LNCAP (cell line): ENCODE results near the gene MORC1.

ENCODE experiments used
- TF ChIP-seq, protein P1 (sequence below): fragments of 450-650 bp; IDR thresholded peaks from 2 replicates; pipeline ENCODE4 v1.5.1; 2017; ENCODE audit warnings: mild to moderate bottlenecking

Gene MORC1

DNA sequence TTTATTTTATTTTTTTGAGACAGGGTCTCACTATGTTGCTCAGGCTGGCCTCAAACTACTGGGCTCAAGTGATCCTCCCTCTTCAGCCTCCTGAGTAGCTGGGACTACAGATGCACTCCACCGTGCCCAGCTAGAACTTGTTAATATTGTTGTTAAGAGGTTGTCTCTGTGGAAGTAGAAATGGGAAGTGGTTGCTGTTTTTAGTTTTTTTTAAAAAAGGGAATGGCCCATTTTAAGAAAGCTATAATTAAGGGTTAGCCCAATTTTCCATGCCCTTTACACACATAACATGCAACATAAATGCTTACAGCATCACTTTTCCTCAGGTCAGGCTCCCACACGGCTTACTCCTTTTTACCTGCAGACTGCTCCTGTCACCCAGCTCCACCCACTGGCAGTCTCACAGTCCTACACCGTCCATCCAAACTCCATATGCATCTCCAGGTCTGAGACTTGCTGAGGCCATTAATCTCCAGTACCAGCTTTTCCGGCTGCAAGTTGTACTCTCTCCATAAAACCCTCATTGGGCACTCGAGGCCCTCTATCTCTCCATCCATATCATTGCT lies 19.8 kb downstream of the MORC1 start:
- TF ChIP-seq, protein P1, sequence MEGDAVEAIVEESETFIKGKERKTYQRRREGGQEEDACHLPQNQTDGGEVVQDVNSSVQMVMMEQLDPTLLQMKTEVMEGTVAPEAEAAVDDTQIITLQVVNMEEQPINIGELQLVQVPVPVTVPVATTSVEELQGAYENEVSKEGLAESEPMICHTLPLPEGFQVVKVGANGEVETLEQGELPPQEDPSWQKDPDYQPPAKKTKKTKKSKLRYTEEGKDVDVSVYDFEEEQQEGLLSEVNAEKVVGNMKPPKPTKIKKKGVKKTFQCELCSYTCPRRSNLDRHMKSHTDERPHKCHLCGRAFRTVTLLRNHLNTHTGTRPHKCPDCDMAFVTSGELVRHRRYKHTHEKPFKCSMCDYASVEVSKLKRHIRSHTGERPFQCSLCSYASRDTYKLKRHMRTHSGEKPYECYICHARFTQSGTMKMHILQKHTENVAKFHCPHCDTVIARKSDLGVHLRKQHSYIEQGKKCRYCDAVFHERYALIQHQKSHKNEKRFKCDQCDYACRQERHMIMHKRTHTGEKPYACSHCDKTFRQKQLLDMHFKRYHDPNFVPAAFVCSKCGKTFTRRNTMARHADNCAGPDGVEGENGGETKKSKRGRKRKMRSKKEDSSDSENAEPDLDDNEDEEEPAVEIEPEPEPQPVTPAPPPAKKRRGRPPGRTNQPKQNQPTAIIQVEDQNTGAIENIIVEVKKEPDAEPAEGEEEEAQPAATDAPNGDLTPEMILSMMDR: peak; percentile 54

DNA sequence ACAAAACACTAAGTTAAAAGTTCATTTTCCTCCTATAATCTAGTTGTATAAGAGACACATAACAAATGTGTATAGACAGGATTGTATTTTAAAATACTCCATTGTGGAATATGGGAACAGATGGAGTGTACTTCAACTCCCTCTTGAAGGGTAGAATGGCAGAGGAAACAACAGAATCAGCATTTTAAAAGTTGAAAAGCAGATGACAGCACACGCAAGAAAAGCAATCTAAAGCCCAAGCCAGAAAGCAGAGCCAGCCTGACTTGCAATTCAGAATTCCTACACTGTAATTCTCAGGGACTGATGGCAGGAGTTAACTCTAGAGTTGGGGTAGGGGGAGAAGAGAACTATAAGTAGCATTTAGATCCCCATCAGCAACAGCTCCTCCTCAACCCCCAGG lies 22.8 kb downstream of the MORC1 start:
- TF ChIP-seq, protein P1: no peak

DNA sequence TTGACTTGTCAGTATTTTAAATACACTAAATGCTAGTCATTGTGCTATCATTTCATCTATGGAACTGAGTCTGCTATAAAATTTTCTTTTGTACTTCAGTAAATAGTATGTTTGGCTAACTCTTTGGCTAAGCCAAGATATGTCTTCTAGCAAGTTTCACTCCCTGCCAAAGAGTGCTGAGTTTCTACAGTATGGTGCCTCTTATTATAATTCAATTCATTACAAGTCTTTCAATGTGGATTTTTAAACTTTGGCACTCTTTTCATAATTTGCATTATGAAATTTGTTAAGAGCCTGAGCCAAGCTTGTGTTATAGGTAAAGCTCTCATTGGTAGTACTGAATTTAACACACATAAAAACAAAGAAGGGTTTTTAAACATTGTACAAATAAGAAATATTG lies 24.4 kb downstream of the MORC1 start:
- TF ChIP-seq, protein P1: no peak

DNA sequence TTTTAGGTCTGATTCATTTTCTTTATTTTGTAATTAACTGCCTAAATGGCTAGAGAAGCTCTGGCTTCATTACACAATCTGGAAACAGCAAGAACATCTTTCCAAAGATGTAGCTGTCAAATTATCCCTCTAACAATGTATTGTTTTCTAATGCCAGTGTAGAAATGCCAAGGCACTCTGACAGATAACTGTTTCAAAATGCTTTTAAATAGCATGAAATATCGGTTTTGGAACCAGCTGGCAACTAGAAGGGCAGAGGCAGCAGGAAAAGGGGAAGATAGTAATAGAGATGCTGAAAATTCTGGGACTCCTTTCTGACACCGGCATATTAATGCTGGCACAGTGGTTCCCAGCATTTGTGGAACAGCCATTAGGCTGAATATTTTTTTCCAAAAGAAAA lies 26.1 kb downstream of the MORC1 start:
- TF ChIP-seq, protein P1: no peak

DNA sequence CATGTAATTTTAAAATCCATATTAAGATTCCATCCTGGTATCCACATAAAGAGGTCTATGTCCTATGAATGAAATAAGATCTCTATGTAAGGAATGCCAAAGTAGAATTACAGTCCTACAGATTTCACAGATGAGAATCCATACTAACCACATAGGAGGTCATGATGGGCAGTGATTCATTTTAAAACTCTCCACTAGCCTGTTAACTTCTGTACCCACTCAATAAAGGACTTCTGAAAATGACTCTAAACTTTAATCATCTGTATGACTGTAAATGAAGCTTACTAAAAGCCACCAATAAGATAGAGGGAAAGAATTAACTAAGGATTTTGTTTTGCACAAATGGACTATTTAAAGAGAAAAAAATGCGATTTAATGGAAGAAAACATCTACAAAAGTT lies 28.7 kb downstream of the MORC1 start:
- TF ChIP-seq, protein P1: no peak

GRCh38 chr3:109081746-109082510 lies 36.0 kb downstream of the MORC1 start:
- TF ChIP-seq, protein P1: peak; percentile 84

GRCh38 chr3:109073116-109073515 lies 44.8 kb downstream of the MORC1 start:
- TF ChIP-seq, protein P1: no peak
